MM.1S (cell line): ENCODE results near the gene MRPL4.
"Not testable (repeated sequence)": the region's sequence is repeated elsewhere in the genome, so short reads cannot be mapped to it uniquely, and the experiment has no call there.

ENCODE experiments used
- DNase-seq: peaks from one replicate; pipeline ENCODE4 v3.0.0-alpha.2; 2015
- H2AFZ ChIP-seq: fragments of 300-600 bp; sonication (generic); 2 replicates; pipeline ENCODE4 v1.6.0; 2016; ENCODE audit warnings: antibody characterized with exemption, low read length
- H3F3A ChIP-seq: fragments of 300-600 bp; sonication (generic); 2 replicates; pipeline ENCODE4 v1.6.1; 2016; ENCODE audit warnings: mild to moderate bottlenecking, antibody characterized with exemption, low read length, moderate library complexity, mixed read lengths; ENCODE audit not compliant: insufficient read depth
- H3K27ac ChIP-seq: fragments of 300-600 bp; sonication (generic); 2 replicates; pipeline ENCODE4 v1.5.1; 2016; ENCODE audit warnings: mild to moderate bottlenecking, low read length
- H3K27me3 ChIP-seq: fragments of 300-600 bp; sonication (generic); replicated peaks from 2 replicates; pipeline ENCODE4 v1.6.0; 2016; ENCODE audit warnings: low read length; ENCODE audit not compliant: insufficient read depth
- H3K36me3 ChIP-seq: fragments of 300-600 bp; sonication (generic); replicated peaks from 2 replicates; pipeline ENCODE4 v1.6.1; 2016; ENCODE audit warnings: mild to moderate bottlenecking, low read length, mixed read lengths; ENCODE audit not compliant: insufficient read depth
- H3K4me1 ChIP-seq: fragments of 300-600 bp; sonication (generic); 2 replicates; pipeline ENCODE4 v1.6.1; 2016; ENCODE audit warnings: low read length, mixed read lengths
- H3K4me2 ChIP-seq: fragments of 300-600 bp; sonication (generic); 2 replicates; pipeline ENCODE4 v1.6.0; 2016; ENCODE audit warnings: low read depth, low read length
- H3K4me3 ChIP-seq: fragments of 300-600 bp; sonication (generic); 2 replicates; pipeline ENCODE4 v1.5.1; 2016; ENCODE audit warnings: low read length, mixed read lengths
- H3K79me2 ChIP-seq: fragments of 300-600 bp; sonication (generic); 2 replicates; pipeline ENCODE4 v1.6.1; 2016; ENCODE audit warnings: mixed run types, low read length, mixed read lengths
- H3K9ac ChIP-seq: fragments of 300-600 bp; sonication (generic); 2 replicates; pipeline ENCODE4 v1.6.1; 2016; ENCODE audit warnings: low read length, mixed read lengths
- H3K9me2 ChIP-seq: fragments of 300-600 bp; sonication (generic); replicated peaks from 2 replicates; pipeline ENCODE4 v1.6.1; 2016; ENCODE audit warnings: mild to moderate bottlenecking, low read length, mixed read lengths; ENCODE audit not compliant: insufficient read depth
- H3K9me3 ChIP-seq: fragments of 300-600 bp; sonication (generic); replicated peaks from 2 replicates; pipeline ENCODE4 v1.6.1; 2016; ENCODE audit warnings: mild to moderate bottlenecking, low read length, mixed read lengths; ENCODE audit not compliant: insufficient read depth
- H4K20me1 ChIP-seq: fragments of 300-600 bp; sonication (generic); 2 replicates; pipeline ENCODE4 v1.6.1; 2016; ENCODE audit warnings: mild to moderate bottlenecking, low read length, moderate library complexity, mixed read lengths; ENCODE audit not compliant: insufficient read depth
- CTCF ChIP-seq: fragments of 300-600 bp; sonication (generic); IDR thresholded peaks from 2 replicates; pipeline ENCODE4 v1.5.1; 2016; ENCODE audit warnings: antibody characterized with exemption, low read length, mixed read lengths
- EZH2 ChIP-seq: fragments of 300-600 bp; sonication (generic); optimal IDR thresholded peaks from 2 replicates; pipeline ENCODE3; 2017; ENCODE audit warnings: low read depth, mild to moderate bottlenecking, antibody characterized with exemption, low read length, mixed read lengths
- EZH2phosphoT487 ChIP-seq: fragments of 300-600 bp; sonication (generic); IDR thresholded peaks from 2 replicates; pipeline ENCODE4 v1.6.1; 2018; ENCODE audit warnings: antibody characterized with exemption, low read length

Gene MRPL4

GRCh38 chr19:10235003-10235402 lies 17.0 kb upstream of the MRPL4 start:
- Histone ChIP-seq H4K20me1 (no peaks in the 10 kb centered on the region), H3K4me2 (peak overlapping the region; percentile 29; the same call in 1 of the 2 replicates), H3K9me3 (no peaks in the 10 kb centered on the region), H3K4me3 (no peak overlapping the region), H3K27ac (peak overlapping the region; percentile 94; the same call in 1 of the 2 replicates), H3K27me3 (no peaks in the 10 kb centered on the region), H3F3A (peaks cover 29% of the 10 kb centered on the region), H3K9me2 (no peaks in the 10 kb centered on the region), H3K4me1 (peaks cover 26% of the 10 kb centered on the region), H3K36me3 (no peaks in the 10 kb centered on the region), H2AFZ (no peak overlapping the region), H3K79me2 (peaks cover 12% of the 10 kb centered on the region), H3K9ac (no peak overlapping the region)
- TF ChIP-seq EZH2phosphoT487: no peak
- TF ChIP-seq EZH2: no peak
- no peak for TF ChIP-seq CTCF
- DNase-seq: no peak

DNA sequence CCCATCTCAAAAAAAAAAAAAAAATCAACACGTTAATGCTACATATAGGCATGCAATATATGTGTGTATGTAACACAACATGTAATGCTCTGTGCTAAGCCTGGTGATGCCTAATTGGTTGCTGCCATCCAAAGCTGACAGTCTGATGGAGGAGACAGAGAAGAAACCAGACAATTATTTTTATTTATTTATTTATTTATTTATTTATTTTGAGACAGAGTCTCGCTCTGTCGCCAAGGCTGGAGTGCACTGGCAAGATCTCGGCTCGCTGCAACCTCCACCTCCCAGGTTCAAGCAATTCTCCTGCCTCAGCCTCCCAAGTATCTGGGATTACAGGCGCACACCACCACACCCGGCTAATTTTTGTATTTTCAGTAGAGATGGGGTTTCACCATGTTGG lies 16.6 kb upstream of the MRPL4 start:
- not testable (repeated sequence) for H2AFZ ChIP-seq, H3K79me2 ChIP-seq, H3K27me3 ChIP-seq, H3K4me3 ChIP-seq, H3K36me3 ChIP-seq, DNase-seq, H3K9me2 ChIP-seq, H3K9me3 ChIP-seq, H4K20me1 ChIP-seq
- H3K4me1 ChIP-seq: peaks cover 24% of the 10 kb centered on the region
- H3K4me2 ChIP-seq: peak overlapping the region; percentile 97; the same call in 1 of the 2 replicates
- peak overlapping the region; percentile 94 for H3K27ac ChIP-seq
- peaks cover 25% of the 10 kb centered on the region for H3F3A ChIP-seq
- peak overlapping the region; percentile 80 for H3K9ac ChIP-seq

- H3K4me1 ChIP-seq: peaks cover 14% of the 10 kb centered on the region
- DNase-seq: no peak
Measured at GRCh38 chr19:10237702-10238101, 14.3 kb upstream of the MRPL4 start.

More at GRCh38 chr19:10237702-10238101, 14.3 kb upstream of the MRPL4 start:
- Histone ChIP-seq H3K27me3 (no peaks in the 10 kb centered on the region), H3K36me3 (no peaks in the 10 kb centered on the region), H3K79me2 (no peaks in the 10 kb centered on the region), H3K27ac (no peak overlapping the region), H3K4me2 (no peak overlapping the region), H3K9ac (no peak overlapping the region), H3K4me3 (no peak overlapping the region), H2AFZ (no peak overlapping the region), H4K20me1 (no peaks in the 10 kb centered on the region), H3K9me3 (no peaks in the 10 kb centered on the region), H3K9me2 (no peaks in the 10 kb centered on the region), H3F3A (peaks cover 17% of the 10 kb centered on the region)
- TF ChIP-seq CTCF (no peak), EZH2phosphoT487 (no peak), EZH2 (no peak)
